NCI-H2081 (cell line): ENCODE measurements around the gene HMOX2.

ENCODE experiments used
- DNase-seq, 2 experiments: peaks; one replicate each; lab custom pipeline; 2025; lab: John Stamatoyannopoulos, UW

HMOX2 gene, protein sequence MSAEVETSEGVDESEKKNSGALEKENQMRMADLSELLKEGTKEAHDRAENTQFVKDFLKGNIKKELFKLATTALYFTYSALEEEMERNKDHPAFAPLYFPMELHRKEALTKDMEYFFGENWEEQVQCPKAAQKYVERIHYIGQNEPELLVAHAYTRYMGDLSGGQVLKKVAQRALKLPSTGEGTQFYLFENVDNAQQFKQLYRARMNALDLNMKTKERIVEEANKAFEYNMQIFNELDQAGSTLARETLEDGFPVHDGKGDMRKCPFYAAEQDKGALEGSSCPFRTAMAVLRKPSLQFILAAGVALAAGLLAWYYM

DNA sequence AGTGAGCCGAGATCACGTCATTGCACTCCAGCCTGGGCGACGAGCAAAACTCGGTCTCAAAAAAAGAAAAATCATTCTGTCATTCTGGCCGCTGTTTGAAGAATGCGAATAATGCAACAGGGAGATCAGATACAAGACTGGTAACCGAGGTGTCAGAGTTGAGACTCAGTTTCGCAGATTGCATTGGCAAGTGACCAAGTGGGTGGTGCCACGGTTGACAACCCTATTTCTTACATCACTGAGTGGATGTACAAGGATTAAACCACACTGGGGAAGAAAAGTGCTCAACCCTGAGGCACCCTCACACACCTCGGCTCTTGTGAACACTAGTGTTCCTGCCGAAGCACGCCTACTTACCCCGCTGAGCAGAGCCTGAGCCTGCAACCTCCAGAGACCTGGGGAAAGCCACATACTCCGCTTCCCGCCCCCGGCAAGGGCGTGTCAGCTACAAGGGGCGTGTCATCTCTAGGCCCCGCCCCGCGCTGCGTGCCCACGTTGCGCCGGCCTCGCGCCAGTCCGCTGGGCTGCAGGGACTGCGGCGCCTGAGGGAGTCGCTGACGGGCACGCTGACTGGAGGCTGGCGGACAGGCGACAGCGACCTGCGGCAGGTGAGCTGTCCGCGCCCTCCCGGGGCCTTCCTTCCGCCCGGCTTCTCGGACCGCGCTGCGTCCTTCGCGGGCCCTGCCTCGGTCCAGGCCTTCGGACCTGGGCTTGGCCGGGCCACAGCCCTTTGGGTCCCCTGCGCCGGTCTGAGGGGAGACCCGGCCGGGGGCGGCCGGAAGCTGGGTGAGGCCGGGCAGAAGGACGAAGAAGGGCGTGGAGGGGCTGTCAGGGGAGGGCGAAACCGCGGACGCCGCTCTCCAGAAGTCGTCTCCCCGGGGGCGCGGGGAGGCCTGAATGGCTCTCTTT is at the start of gene HMOX2:
Gene HMOX2, plus strand, starts transcription at position 519 of the 909 bp plus-strand sequence. CDS start 29,127 bp downstream, outside the sequence.
- DNase-seq: peak; percentile 89 to 92

DNA sequence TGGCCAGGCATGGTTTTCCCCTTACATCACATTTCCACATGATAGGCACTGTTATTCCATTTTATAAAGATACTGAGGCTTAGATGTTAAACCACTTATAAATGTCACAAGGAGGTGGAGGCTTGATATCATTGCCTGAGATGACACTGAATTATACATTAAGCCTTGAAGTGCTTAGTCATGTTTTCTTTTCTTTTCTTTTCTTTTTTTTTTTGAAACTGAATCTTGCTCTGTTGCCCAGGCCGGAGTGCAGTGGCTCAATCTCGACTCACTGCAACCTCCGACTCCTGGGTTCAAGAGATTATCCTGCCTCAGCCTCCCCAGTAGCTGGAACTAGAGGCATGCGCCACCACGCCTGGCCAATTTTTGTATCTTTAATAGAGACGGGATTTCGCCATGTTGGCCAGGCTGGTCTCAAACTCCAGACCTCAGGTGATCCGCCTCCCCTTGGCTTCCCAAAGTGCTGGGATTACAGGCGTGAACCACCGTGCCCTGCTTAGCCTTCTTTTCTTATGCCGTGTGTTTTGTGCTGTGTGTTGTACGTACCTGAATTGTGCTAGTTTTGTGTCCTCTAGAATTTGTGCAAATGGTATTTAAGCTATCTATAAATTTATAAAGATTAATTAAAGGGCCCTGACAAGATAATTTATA is 49.4 kb upstream of the HMOX2 start:
- DNase-seq: no peak

DNA sequence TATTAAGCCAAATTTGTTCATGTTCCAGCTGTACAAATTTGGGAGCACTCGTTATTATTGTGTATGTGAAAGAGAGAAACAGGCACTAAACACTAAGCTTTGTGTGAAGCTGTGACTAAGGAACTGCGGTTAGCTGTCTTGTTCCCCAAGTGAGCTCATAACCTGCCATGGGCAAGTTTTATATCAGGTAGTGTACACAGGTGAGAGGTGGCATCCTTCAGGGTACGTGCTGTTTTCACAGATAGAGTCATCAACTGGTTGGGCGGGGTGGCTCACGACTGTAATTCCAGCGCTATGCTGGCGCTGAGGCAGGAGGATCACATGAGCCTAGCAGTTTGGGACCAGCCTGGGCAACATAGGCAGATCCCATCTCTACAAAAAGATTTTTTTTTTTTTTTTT is 47.7 kb upstream of the HMOX2 start:
- no peak for DNase-seq

DNA sequence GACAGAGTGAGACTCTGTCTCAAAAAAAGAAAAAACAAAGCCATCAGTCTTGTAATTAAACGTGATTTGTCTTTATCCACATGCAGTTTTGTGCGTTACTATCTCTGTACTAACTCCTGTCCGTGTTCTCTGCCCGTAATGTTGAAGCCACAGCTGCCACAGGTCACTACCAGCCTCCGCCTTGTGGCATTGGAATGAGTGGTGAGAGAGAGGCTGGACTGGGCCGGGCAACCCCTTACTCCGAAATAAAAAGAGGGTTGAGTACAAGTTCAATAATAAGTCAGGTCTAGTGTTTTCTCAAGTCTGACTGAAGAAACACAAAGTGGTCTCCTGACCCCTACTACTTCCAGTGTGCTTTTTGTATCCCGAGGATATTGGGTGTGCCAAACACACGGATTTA is 45.2 kb upstream of the HMOX2 start:
- DNase-seq: no peak

DNA sequence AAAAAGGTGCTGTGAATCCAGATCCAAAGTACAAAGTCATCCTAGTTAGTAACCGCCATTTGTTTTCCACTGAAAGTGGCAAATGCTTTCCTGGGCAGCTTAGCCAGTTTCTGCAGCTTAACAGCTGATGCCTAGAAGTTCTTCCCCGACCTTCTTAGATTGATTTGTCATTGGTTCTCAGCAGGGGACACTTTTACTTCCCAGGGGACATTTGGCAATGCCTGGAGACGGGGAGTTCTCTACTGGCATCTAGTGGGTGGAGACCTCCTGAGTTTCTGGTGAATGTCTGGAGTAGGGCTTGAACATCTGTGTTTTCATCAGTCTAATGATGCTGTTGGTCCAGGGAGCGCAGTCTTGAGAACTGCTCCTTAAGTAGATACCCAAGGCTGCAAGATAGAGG is 43.0 kb upstream of the HMOX2 start:
- DNase-seq: no peak

DNA sequence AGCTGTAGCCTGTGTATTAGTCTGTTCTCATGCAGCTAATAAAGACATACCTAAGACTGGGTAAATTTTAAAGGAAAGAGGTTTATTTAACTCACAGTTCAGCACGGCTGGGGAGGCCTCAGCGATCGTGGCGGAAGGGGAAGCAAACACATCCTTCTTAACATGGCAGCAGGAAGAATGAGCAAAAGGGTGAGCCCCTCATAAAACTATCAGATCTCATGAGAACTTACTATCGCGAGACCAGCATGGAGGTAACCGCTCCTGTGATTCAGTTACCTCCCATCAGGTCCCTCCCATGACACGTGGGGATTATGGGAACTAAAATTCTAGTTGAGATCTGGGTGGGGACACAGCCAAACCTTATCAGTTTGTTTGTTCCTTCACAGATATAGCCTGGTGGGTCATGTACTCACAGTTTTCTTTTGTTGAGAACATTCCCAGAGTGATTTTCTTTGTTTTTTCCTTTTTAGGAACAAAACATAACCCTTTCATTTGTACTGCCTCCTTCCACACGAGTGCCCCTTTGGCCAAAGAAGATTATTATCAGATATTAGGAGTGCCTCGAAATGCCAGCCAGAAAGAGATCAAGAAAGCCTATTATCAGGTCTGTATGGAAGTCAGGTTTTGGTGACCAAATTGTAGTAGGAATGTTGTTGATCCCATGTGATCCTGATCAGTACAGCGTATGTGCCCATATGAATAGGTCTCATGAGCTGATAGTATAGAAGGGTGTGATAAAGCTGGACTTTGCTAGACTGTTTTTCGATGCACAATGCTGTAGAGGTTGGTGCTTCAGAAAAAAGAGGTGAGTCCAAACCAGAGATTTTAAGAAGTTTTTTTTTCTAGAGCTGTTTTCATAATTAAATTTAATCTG is 42.0 kb upstream of the HMOX2 start:
- no peak for DNase-seq

DNA sequence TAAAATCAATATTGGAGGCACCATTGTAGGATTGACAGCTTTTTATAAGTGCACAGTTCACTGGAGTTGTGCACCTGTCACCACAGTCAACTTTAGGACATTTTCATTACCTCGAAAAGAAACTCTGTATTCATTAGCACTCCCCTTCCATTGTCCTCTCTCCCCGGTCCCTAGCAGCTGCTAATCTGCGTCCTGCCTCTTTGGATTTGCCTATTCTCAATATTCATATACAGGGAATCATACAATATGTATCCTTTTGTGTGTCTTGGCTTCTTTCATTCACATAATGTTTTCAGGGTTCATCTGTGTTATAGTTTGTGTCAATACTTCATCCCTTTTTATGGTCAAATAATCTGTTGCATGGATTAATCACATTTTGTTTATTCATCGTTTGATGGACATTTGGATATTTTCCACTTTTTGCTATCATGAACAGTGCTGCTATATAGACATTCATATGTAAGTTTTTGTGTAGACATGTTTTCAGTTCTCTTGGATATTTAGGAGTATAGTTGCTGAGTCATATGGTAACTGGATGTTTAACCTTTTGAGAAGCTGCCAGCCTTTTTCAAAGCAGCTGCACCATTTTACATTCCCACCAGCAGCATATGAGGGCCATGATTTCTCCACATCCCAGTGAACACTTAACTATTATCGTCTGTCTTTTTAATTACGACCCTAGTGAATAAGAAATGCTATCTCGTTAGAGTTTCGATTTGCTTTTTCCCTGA is 40.7 kb upstream of the HMOX2 start:
- peak in 1 of 2 experiments; percentile 2 for DNase-seq

DNA sequence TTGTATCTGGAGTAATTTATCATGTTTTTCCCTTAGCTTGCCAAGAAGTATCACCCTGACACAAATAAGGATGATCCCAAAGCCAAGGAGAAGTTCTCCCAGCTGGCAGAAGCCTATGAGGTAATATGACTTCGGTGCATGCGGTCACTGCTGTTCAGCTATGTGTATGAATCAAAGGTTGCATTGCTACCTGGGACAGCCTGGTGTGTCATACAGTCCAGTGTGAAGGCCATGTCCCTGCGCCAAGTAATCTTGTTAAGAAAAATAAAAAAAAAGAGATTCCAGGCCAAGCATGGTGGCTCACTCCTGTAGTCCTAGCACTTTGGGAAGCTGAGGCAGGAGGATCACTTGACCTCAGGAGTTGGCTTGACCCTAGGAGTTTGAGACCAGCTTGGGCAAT is 38.8 kb upstream of the HMOX2 start:
- no peak for DNase-seq

DNA sequence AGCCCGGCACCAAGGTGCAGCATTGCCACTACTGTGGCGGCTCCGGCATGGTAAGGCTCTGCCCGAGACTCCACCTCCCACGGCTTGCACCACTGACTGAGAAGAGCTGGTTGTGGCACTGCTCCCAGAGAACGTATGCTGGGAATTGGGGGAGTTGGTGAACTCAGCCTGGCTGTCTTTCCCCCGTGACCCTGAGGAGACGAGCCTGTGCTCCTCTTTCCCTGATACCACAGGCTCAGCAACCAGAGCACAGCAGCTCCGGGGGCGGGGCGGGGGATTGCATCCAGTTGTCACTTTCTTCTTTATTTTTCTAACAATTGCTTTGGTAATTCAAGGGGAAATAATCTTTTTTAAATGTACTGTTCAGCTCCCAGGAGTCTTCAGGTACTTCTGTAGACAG is 33.8 kb upstream of the HMOX2 start:
- no peak for DNase-seq

DNA sequence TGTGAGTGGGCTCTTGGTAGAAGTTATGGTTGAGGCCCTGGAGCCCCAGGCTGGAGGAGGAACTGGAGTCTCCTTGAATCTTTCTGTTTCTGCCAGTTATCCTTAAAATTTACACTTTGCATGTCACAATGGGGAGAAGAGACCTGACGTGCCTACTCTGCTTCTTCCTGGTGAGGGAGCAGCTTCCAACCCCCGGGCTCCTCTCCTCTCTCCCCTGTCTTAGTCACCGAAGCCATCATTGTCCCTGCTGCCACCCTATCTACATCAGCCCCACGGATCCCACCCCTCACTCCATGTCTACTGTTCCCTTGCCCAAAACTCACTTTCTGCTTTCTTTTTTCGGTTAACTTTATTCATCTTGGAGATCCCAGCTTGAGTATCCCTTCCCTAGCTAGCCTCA is 32.9 kb upstream of the HMOX2 start:
- DNase-seq: no peak

DNA sequence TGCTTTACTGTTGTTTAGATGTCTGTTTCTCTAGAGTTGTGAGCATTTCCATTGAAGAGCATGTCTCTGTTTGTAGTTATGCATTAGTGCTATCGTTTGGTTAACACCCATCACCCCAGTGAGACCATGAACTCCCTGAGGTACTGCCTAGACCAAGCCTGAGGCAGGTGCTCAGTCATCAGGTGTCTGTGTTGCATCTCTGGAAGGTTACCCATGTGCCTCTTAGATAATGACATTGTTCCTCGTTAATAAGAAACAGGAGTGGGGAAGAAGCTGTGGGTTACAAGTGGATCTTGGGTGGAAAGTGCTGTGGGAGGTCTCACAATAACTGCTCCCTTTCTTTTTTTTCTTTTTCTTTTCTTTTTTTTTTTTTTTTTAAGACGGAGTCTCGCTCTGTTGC is 32.2 kb upstream of the HMOX2 start:
- no peak for DNase-seq

DNA sequence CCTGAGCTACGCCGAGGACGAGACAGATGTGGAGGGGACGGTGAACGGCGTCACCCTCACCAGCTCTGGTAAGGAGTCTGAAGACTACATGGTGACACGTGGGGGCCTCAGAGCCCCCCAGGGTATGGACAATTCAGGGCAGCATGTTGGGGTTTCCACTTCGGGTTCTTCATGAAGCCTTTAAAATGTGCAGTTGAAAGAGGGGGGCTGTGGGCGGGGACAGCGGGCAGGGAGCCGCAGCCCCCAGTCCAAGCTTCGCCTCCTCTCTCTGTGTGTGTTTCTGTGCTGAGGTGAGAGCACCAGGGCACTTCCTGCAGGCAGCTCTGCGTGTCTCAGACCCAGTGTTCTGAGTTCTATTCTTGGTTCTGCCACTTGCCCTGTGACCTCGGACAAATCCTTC is 25.8 kb upstream of the HMOX2 start:
- DNase-seq: no peak

DNA sequence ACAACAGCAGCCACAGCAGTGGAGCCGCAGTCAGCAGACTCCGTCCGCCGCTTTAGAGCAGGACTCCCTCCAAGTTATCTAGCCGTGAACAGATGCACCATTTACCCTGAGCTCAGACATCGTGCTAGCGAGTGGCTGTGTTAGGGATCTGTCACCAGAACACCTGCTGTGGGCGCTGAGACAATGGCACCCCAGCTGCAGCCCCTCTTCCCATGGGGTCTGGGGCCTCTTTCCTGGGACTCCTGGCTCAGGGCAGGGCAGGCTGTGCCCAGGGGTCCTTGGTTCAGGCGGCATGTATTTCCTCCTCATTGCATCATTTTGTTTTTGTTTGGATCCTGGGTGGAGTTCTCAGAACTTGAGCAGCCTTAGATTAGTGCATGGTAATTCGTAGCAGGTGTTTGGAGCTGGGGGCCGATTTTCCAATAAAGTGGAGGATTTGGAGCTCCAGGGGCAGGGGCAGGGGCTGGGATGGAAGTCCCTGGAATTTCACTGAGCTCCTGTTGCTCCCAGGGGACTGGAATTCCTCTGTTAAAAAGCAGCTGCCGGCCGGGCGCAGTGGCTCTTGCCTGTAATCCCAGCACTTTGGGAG is 25.2 kb upstream of the HMOX2 start:
- DNase-seq: no peak

DNA sequence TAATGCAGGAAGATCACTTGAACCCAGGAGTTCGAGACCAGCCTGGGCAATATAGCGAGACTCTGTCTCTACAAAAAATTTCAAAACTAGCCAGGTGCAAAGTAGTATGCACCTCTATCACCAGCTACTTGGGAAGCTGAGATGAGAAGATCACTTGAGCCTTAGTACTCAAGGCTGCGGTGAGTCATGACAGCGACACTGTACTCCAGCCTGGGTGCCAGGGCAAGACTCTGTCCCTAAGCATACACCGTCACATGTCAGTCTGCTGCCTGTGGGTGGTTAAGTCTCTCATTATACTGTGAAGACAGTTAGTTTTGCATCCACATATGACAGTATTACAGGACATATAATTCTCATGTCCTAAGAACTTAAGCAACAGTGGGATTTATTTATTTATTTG is 23.5 kb upstream of the HMOX2 start:
- DNase-seq: no peak

DNA sequence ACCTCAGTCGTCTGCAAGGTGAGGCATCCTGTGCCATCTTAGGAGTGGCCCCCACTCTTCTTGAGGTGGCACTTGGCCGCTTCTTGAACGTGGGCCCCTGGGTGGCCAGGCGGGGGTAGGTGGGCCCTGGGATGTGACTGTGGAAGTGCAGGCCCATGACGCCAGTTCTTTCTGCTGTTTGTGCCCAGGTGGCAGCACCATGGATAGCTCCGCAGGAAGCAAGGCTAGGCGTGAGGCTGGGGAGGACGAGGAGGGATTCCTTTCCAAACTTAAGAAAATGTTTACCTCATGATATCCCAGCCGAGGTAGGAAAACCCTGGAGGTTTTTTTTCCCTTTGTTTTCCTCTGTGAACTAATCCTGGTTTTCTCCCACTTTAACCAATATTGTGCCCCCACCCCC is 21.6 kb upstream of the HMOX2 start:
- DNase-seq: no peak

DNA sequence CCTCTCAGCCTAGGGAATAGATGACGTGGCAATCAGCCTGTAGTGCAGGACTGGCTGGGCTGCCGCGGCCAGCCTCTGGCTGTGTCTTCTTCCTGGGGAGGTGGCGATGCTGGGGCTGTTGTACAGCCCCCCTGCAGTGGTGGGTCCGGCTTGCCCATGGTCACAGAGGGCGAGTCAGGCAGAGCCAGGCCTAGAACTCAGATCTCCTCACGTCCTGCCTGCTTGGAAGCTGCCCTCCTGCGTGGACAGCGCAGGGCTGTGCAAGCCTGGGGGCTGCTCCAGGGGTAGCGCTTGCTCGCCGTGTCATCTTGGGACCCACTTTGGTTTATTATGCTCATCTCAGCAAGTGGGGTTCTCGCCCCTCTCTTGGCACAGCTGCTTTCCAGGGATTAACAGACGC is 21.1 kb upstream of the HMOX2 start:
- DNase-seq: no peak

DNA sequence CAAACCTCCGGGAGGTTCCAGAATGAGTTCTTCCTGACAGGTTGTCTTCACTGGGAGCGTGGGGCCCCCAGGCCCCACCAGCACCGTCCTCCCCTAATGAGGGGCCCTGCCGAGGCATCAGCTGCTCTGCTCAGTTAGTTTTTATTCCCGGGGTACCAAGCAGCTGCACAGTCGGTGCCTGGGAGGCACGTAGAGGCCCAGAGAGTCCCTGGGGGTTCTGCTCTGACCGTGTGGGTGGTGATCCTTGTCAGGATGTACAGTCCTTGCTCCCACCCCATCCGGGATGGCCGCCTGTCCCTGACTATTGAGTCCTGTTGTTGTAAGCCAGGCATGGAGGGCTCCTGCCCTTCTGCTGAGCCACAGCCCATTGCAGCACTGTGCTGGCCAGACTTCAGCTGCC is 20.2 kb upstream of the HMOX2 start:
- DNase-seq: no peak

DNA sequence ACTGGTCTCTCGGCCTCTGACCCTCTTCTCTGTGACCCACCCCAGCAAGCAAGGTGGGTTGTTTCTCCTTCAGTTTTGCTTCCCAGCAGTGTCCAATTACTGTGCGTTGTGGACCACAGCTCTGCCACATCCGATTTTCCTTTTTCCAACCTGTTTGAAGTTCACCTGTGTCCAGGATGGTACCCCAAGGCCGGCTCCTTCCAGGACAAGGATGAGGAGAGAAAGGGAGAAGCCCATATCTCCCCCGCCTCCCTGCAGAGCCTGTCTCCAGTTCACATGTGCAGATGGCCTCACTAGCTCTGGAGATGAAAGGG is 15.3 kb upstream of the HMOX2 start:
- no peak for DNase-seq

DNA sequence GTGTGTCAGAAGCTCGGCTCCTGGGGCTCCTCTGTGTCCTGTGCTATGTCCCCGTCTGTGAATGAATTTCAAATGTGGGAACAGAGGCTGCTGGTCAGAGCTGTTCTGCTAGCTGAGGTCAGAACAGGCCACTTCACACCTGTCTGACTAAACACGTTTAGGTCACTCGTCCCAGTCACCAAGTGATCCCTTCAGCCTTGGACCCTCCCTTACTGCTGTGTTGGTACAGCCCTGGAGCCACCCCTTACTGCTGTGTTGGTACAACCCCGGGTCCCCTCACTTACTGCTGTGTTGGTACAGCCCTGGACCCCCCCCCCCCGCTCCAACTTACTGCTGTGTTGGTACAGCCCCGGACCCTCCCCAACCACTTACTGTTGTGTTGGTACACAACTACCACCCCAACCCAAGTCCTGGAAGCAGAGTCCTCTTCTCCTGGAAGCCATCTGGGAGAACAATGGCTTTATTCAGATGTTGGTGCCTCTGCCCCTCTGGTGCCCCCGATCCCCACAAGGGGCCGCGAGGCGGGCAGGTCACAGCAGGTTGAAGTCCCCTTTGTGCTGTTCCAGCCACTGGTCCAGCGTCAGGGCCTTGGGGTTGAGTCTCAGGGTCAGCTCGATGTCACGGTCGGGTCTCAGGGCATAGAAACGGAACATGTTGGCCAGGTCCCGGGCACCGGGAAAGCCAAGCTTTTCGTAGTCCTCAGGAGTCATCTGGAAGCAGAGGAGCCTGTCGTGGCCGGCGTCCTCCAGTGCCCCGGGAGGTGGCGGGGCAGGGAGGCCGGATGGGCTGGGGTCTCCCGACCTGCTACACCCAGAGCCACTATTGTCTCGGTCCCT is 14.7 kb upstream of the HMOX2 start:
- no peak for DNase-seq

DNA sequence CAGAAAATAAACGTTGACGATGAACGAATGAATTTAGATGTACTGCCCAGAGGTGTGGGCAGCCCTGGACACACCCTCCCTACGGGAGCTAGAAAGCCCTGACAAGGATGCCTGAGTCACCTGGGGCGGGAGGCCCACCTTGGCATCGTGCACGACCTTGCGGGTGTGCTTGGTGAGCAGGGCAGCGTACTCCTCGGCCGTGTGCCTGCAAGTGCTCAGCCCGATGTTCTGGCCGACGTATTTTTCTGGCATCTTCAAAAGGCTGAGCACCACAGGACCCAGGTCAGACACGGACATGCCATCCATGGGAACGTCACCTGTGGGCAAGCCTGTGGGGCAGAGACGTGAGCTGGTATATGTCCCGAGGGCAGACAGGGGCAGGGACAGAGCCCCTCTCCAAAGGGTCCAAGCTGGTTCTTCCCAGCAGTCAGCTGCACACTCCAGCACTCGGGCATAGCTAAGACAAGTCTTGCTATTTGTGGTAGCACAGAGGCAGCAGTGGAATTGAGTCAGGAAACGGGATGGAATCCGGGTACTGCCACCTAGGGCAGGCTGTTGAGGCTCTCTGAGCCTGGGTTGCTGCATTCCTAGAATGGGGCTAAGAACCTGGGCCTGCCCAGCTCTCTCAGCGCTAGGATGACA is 12.6 kb upstream of the HMOX2 start:
- no peak for DNase-seq
